ENCODE measurements around the gene XXYLT1.

- TF ChIP-seq FOXK2 (IDR thresholded peaks at IDR 0.05) (no peak), SP1 (IDR thresholded peaks at IDR 0.05) (no peak), TARDBP (IDR thresholded peaks at IDR 0.05) (no peak), CTBP1 (IDR thresholded peaks at IDR 0.05; ENCODE audit: borderline replicate concordance) (no peak), ARNT (IDR thresholded peaks at IDR 0.05) (no peak), SUZ12 (IDR thresholded peaks at IDR 0.05) (no peak), NFRKB (IDR thresholded peaks at IDR 0.05) (no peak), LEF1 (IDR thresholded peaks at IDR 0.05; ENCODE audit: borderline replicate concordance) (no peak), FOXA1 (IDR thresholded peaks at IDR 0.05) (no peak)
These were observed 111.2 kb downstream of the XXYLT1 start for GRCh38 chr3:195159814-195160165.

All from HEK293T (cell line).